Glomerular visceral epithelial cell (primary cell): ENCODE measurements around the gene ATP11A.
A peak's percentile ranks its signal among the peaks of the same experiment; 100 is the strongest.
"Not testable (repeated sequence)": the region's sequence is repeated elsewhere in the genome, so short reads cannot be mapped to it uniquely, and the experiment has no call there.

Experiments
- DNase-seq: peaks from one replicate; pipeline ENCODE4 v3.0.0-alpha.2; 2016; ENCODE audit errors: extremely low spot score

Gene ATP11A

GRCh38 chr13:112670864-112671263 lies 19.0 kb upstream of the ATP11A start:
- DNase-seq = no peak

GRCh38 chr13:112671359-112671758 lies 18.5 kb upstream of the ATP11A start:
- DNase-seq = no peak

- no peak for DNase-seq
Observed at GRCh38 chr13:112672651-112673284, 17.1 kb upstream of the ATP11A start.

DNA sequence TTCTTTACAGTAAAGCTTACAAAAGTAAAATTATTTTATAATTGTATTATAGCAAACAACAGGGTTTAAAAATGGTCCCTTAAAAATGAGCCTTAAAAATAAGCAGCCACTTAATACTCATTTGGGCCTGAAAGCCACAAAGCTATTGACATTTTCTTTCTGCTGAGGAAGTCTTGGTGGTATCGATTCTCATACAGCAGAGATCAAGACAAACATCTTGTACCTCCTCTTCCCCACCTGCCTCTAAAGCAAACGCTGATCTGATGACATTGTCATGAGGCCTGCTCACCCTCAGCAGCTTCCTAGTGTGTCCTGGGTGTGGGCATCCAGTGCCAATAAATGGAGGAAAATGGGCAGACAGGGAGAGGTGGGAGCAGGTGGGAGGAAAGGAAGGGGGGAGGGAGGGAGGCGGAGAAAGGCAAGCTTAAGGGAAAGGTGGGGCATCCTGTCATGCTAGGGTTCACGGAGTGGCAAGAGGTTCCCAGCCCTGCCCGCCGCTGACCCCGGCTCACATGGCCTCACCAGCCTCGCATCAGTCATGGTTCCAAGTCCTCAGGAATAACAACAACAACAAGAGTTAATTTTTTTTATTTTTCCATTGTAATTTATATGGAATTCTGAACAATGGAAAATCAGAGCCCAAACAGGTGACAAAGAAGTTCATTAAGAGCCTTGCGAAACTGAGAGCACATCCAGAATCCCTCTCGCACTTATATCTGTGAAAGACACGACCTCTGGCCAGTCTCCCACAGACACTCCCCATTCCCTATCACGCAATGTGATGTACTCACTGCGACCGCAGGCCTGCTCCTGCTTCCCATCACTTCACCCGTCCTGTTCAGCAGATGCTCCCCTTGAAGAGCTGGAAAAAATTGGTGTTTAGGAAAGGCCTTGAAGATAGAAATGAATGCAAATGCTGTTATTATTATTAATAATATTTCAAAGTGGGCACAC lies 15.1 kb upstream of the ATP11A start:
- no peak for DNase-seq

DNA sequence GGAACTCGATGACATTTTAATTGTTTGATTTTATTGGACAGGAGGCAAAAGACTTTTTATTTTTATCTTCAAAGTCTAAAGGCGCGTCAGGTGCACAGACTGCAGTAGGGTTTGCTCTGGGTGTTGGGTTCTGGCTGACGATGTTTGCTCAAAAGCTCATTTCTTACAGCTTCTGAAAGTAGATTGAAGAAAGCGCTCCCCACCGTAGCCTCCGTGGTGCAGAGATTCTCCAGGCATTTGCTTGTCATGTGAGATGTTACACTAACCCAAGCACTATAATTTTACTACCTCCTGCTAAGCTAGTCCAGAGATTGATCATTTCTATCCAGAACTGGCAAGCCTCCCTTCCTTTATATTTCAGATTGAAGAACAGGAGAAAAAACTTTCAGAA lies 14.5 kb upstream of the ATP11A start:
- DNase-seq = no peak

DNA sequence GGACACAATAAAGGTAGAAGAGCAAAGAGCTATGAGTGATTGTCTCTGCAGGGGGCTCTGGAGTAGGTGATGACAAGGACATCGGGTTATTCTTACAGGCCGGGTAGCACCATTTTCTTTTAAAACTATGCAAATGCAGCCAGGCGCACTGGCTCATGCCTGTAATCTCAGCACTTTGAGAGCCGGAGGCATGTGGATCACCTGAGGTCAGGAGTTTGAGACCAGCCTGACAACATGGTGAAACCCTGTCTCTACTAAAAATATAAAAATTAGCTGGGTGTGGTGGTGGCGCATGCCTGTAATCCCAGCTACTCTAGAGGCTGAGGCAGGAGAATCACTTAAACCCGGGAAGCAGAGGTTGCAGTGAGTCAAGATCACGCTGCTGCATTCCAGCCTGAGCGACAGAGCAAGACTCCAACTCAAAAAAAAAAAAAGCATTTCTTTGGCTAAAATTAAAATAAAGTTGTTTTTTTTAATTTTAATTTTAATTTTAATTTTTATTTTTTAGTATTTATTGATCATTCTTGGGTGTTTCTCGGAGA lies 12.3 kb upstream of the ATP11A start:
- not testable (repeated sequence) for DNase-seq

GRCh38 chr13:112679381-112679780 lies 10.5 kb upstream of the ATP11A start:
- DNase-seq = no peak

GRCh38 chr13:112679932-112680677 lies 9.7 kb upstream of the ATP11A start:
- no peak for DNase-seq

DNA sequence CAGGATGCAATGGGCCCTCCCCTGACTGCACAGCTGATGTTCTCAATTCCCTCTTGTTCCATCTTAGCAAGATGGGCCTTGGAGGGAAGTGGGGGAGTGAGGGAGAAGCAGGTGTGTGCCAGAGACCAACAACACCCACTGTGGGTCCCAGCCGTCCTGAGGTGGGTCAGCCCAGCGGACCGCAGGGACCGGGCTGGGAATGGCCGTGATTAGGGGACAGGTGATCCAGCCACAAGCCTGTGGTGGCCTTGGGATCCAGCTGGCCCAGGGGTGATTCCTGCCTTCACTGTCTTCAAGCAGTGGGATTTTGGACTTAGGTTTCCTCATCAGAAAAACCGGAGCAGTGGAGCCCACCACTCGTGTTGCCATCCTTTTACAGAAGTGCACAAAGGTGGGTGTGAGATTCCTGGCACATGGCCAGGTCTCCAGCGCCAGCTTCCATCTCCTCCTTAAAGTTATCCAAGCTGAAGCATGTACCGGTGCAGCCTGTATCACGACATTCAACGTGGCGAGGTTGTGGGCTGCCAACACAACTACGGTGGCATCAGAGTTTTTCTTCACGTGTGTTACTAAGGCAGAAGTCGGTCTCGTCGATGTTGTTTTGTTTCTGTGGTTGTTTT lies 9.0 kb upstream of the ATP11A start:
- DNase-seq = no peak

GRCh38 chr13:112683581-112683980 lies 6.3 kb upstream of the ATP11A start:
- no peak for DNase-seq

GRCh38 chr13:112684071-112684845 lies 5.6 kb upstream of the ATP11A start:
- DNase-seq = no peak

DNA sequence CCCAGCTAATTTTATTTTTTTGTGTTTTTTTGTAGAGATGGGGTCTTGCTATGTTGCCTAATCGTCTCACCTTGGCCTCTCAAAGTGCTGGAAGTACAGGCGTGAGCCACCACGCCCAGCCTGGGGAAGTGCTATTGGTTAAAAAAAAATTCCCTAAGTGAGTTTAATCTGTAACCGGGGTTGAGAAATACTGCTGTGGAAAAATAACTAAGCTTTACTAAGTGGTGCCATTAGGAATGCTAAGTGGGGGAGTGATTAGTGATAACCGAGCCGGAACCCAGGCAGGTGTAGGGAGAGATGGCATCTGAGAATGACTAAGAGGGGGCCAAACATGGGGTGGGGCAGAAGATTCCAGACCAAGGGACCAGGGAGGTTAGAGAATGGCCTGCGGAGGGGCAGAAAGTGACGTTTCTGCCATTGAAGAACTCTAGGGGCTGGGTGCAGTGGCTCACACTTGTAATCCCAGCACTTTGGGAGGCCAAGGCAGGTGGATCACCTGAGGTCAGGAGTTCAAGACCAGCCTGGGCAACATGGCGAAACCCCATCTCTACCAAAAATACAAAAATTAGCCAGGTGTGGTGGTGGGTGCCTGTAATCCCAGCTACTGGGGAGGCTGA lies 4.5 kb upstream of the ATP11A start:
- peak; percentile 15 for DNase-seq

- DNase-seq = peak; percentile 18
Observed at GRCh38 chr13:112685896-112686295, 3.9 kb upstream of the ATP11A start.

DNA sequence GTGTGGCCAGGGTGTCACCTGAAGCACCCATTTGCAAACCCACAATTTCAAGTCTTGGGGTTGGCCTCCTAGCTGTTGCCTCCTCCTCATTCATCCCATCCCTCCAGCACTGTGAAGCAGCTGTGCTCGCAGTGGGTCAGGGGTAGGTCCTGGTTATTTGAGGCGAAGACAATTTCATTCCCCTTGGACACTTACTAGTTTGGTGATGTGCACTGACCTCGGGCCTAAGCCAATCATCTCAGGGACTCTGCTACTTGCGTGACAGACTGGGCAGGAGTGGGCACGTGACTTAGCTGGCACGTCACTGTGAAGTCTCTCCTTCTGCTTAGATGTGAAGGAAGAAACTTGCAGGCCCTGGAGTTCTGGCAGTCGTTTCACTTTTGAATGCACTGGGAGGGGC lies 3.5 kb upstream of the ATP11A start:
- no peak for DNase-seq

GRCh38 chr13:112686987-112687386 lies 2.9 kb upstream of the ATP11A start:
- DNase-seq = no peak

- DNase-seq = no peak
Observed at GRCh38 chr13:112687836-112688559, 1.8 kb upstream of the ATP11A start.

GRCh38 chr13:112688560-112689302 lies 1.1 kb upstream of the ATP11A start:
- no peak for DNase-seq

- DNase-seq = no peak
Observed at GRCh38 chr13:112690283-112690929, 568 bp downstream of the ATP11A start.

- no peak for DNase-seq
Observed at GRCh38 chr13:112692104-112692503, 2.3 kb downstream of the ATP11A start.
